ENCODE results near the gene ZNF331.

- no peak for TF ChIP-seq POLR2A (IDR thresholded peaks at IDR 0.05; ENCODE audit: low read depth, low read length)
- TF ChIP-seq TAF1 (IDR thresholded peaks at IDR 0.05; ENCODE audit: low read depth, low read length) = no peak
- no peak for TF ChIP-seq PAX5 (IDR thresholded peaks at IDR 0.05; ENCODE audit: insufficient read depth, low read length, severe bottlenecking)
- TF ChIP-seq POLR2AphosphoS5 (IDR thresholded peaks at IDR 0.05; ENCODE audit: low read depth, low read length) = no peak
- TF ChIP-seq POU2F2 (IDR thresholded peaks at IDR 0.05; ENCODE audit: low read depth, low read length) = no peak
These were observed 45.2 kb downstream of the ZNF331 start for GRCh38 chr19:53583181-53583580.
